Brain pericyte (primary cell): ENCODE measurements around the gene USP17L22.
"Not testable (repeated sequence)": the region's sequence is repeated elsewhere in the genome, so short reads cannot be mapped to it uniquely, and the experiment has no call there.

ENCODE experiments used
- DNase-seq: peaks from one replicate; pipeline ENCODE4 v3.0.0-alpha.2; 2012; ENCODE audit warnings: low read depth, low spot score

USP17L22 gene

GRCh38 chr4:9267319-9267718 is at the start of gene USP17L22:
Gene USP17L22, plus strand, starts transcription at chr4:9267619. Its CDS starts 0 bp downstream, at chr4:9267619.
- DNase-seq, result not testable (repeated sequence)

DNA sequence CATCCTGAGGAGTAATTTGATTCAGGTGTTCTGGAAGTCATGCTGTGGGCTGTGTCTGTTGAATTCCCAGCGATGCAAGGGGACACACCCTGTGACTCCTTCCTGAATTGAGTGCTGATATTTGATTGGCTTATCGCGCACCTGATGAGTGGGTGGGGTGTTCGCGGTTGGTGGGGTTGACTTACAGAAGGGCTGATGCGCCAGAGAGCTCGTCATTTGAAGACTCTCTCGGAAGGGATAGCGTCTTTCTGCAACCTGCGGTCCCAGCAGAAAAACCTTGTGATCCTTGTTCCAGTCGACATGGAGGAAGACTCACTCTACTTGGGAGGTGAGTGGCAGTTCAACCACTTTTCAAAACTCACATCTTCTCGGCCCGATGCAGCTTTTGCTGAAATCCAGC is 47.6 kb upstream of the USP17L22 start, which contains the start of gene USP17L12:
Gene USP17L12, plus strand, starts transcription at position 301 of the 400 bp plus-strand sequence. Its CDS starts 0 bp downstream, at position 301.
- DNase-seq, result not testable (repeated sequence)

DNA sequence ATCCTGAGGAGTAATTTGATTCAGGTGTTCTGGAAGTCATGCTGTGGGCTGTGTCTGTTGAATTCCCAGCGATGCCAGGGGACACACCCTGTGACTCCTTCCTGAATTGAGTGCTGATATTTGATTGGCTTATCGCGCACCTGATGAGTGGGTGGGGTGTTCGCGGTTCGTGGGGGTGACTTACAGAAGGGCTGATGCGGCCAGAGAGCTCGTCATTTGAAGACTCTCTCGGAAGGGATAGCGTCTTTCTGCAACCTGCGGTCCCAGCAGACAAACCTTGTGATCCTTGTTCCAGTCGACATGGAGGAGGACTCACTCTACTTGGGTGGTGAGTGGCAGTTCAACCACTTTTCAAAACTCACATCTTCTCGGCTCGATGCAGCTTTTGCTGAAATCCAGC is 42.8 kb upstream of the USP17L22 start, which contains the start of gene USP17L13:
Gene USP17L13, plus strand, starts transcription at position 301 of the 400 bp plus-strand sequence. Its CDS starts 0 bp downstream, at position 301.
- not testable (repeated sequence) for DNase-seq

GRCh38 chr4:9230249-9230648 is 37.2 kb upstream of the USP17L22 start:
- DNase-seq, result not testable (repeated sequence)

- not testable (repeated sequence) for DNase-seq
Measured at GRCh38 chr4:9234085-9234484, 33.3 kb upstream of the USP17L22 start, which contains the start of gene USP17L15. Gene USP17L15, plus strand, starts transcription at chr4:9234385. Its CDS starts 0 bp downstream, at chr4:9234385.

DNA sequence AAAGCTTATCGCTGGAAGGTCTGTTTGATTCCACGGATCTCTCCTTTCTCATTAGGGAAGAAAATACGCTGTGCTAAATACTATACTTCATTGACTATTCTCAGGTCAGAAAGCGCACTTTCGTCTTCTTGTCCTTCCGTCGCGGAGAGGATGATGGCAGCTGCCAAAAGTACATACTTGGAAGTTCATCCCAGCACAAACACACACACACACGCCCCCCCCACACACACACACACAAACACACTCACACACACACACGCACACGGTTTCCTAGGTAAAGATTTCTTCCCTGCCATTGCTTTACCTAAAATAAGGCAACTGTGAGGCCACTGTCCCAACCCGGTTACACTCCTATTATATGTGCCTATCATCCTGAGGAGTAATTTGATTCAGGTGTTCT is 29.0 kb upstream of the USP17L22 start:
- not testable (repeated sequence) for DNase-seq

DNA sequence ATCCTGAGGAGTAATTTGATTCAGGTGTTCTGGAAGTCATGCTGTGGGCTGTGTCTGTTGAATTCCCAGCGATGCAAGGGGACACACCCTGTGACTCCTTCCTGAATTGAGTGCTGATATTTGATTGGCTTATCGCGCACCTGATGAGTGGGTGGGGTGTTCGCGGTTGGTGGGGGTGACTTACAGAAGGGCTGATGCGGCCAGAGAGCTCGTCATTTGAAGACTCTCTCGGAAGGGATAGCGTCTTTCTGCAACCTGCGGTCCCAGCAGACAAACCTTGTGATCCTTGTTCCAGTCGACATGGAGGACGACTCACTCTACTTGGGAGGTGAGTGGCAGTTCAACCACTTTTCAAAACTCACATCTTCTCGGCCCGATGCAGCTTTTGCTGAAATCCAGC is 23.8 kb upstream of the USP17L22 start, which contains the start of gene USP17L17:
Gene USP17L17, plus strand, starts transcription at position 301 of the 400 bp plus-strand sequence. Its CDS starts 0 bp downstream, at position 301.
- DNase-seq, result not testable (repeated sequence)

DNA sequence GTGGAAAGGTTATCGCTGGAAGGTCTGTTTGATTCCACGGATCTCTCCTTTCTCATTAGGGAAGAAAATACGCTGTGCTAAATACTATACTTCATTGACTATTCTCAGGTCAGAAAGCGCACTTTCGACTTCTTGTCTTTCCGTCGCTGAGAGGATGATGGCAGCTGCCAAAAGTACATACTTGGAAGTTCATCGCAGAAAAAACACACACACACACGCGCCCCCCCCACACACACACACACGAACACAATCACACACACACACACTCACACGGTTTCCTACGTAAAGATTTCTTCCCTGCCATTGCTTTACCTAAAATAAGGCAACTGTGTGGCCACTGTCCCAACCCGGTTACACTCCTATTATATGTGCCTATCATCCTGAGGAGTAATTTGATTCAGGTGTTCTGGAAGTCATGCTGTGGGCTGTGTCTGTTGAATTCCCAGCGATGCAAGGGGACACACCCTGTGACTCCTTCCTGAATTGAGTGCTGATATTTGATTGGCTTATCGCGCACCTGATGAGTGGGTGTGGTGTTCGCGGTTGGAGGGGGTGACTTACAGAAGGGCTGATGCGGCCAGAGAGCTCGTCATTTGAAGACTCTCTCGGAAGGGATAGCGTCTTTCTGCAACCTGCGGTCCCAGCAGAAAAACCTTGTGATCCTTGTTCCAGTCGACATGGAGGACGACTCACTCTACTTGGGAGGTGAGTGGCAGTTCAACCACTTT is 19.3 kb upstream of the USP17L22 start, which contains the start of gene USP17L18:
Gene USP17L18, plus strand, starts transcription at position 678 of the 728 bp plus-strand sequence. Its CDS starts 0 bp downstream, at position 678.
- not testable (repeated sequence) for DNase-seq

GRCh38 chr4:9253078-9253477 is 14.3 kb upstream of the USP17L22 start, which contains the start of gene USP17L19:
Gene USP17L19, plus strand, starts transcription at chr4:9253378. Its CDS starts 0 bp downstream, at chr4:9253378.
- DNase-seq, result not testable (repeated sequence)

- DNase-seq, result not testable (repeated sequence)
Measured at GRCh38 chr4:9257824-9258223, 9.6 kb upstream of the USP17L22 start, which contains the start of gene USP17L20. Gene USP17L20, plus strand, starts transcription at chr4:9258124. Its CDS starts 0 bp downstream, at chr4:9258124.

DNA sequence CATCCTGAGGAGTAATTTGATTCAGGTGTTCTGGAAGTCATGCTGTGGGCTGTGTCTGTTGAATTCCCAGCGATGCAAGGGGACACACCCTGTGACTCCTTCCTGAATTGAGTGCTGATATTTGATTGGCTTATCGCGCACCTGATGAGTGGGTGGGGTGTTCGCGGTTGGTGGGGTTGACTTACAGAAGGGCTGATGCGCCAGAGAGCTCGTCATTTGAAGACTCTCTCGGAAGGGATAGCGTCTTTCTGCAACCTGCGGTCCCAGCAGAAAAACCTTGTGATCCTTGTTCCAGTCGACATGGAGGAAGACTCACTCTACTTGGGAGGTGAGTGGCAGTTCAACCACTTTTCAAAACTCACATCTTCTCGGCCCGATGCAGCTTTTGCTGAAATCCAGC is 4.8 kb upstream of the USP17L22 start, which contains the start of gene USP17L21:
Gene USP17L21, plus strand, starts transcription at position 301 of the 400 bp plus-strand sequence. Its CDS starts 0 bp downstream, at position 301.
- not testable (repeated sequence) for DNase-seq

GRCh38 chr4:9271719-9272118 is 4.3 kb downstream of the USP17L22 start:
- not testable (repeated sequence) for DNase-seq
